ENCODE measurements around the gene SSC5D. TPM values are rescaled to one million over a fixed set of nuclear protein-coding genes. Genes with fewer than 3 reads are reported as not detected.

SSC5D gene
- total and polyA plus RNA-seq, 2 experiments from 2014 or later = 0.23 to 0.69 TPM

- H3K9me2 ChIP-seq (ENCODE audit: insufficient read depth) = peaks cover 5% of the 10 kb centered on the region; the same call in 1 of the 2 replicates
- Mint-ChIP-seq H3K9me3 (peaks cover 6% of the 10 kb centered on the region), H3K4me1 (peaks cover 25% of the 10 kb centered on the region), H3K4me3 (no peak overlapping the region), H3K27me3 (ENCODE audit: insufficient read depth, low read depth, poor library complexity) (peaks cover 17% of the 10 kb centered on the region), H3K27ac (no peak overlapping the region), H3K36me3 (ENCODE audit: low read depth) (no peaks in the 10 kb centered on the region; the same call in 2 of the 3 replicates)
- no peaks in the 10 kb centered on the region for H3K36me3 ChIP-seq (ENCODE audit: insufficient read depth)
- no peak overlapping the region for H2AFZ ChIP-seq
- H3K4me3 ChIP-seq = no peak overlapping the region
- no peaks in the 10 kb centered on the region for H4K20me1 ChIP-seq (replicated peaks; ENCODE audit: insufficient read depth)
- TF ChIP-seq REST (IDR thresholded peaks at IDR 0.05; ENCODE audit: unreplicated experiment) (no peak), STAT1 (IDR thresholded peaks at IDR 0.05; ENCODE audit: unreplicated experiment) (no peak)
- ATAC-seq = no peak
- no peaks in the 10 kb centered on the region for H3K4me1 ChIP-seq (ENCODE audit: insufficient read depth)
- no peak overlapping the region for H3K27ac ChIP-seq (ENCODE audit: low read depth)
- H3K79me2 ChIP-seq (replicated peaks; ENCODE audit: insufficient read depth) = no peaks in the 10 kb centered on the region
- 0 out of 2 replicates have a peak, but pooled peaks cover 7% of the 10 kb centered on the region for H3F3A ChIP-seq (replicated peaks; ENCODE audit: low read depth)
- H3K27me3 ChIP-seq (ENCODE audit: insufficient read depth) = no peaks in the 10 kb centered on the region
- DNase-seq (ENCODE audit: low spot score) = no peak
- H3K4me2 ChIP-seq = no peak overlapping the region
Observed at GRCh38 chr19:55543567-55543966, 55.3 kb downstream of the SSC5D start.

- no peaks in the 10 kb centered on the region for H4K20me1 ChIP-seq (replicated peaks; ENCODE audit: insufficient read depth)
- no peaks in the 10 kb centered on the region for H3K36me3 ChIP-seq (ENCODE audit: insufficient read depth)
- Mint-ChIP-seq H3K9me3 (peaks cover 6% of the 10 kb centered on the region), H3K27ac (no peak overlapping the region), H3K27me3 (ENCODE audit: insufficient read depth, low read depth, poor library complexity) (peaks cover 17% of the 10 kb centered on the region), H3K4me3 (no peak overlapping the region), H3K36me3 (ENCODE audit: low read depth) (no peaks in the 10 kb centered on the region; the same call in 2 of the 3 replicates), H3K4me1 (peaks cover 25% of the 10 kb centered on the region)
- no peak overlapping the region for H3K4me3 ChIP-seq
- H3K79me2 ChIP-seq (replicated peaks; ENCODE audit: insufficient read depth) = no peaks in the 10 kb centered on the region
- no peak overlapping the region for H3K4me2 ChIP-seq
- H3K27me3 ChIP-seq (ENCODE audit: insufficient read depth) = no peaks in the 10 kb centered on the region
- H3K27ac ChIP-seq (ENCODE audit: low read depth) = no peak overlapping the region
- no peak for DNase-seq (ENCODE audit: low spot score)
- no peaks in the 10 kb centered on the region for H3K4me1 ChIP-seq (ENCODE audit: insufficient read depth)
- peaks cover 5% of the 10 kb centered on the region; the same call in 1 of the 2 replicates for H3K9me2 ChIP-seq (ENCODE audit: insufficient read depth)
- no peak for ATAC-seq
- no peak overlapping the region for H2AFZ ChIP-seq
- H3F3A ChIP-seq (replicated peaks; ENCODE audit: low read depth) = 0 out of 2 replicates have a peak, but pooled peaks cover 6% of the 10 kb centered on the region
- TF ChIP-seq ZNF331 (CRISPR knock-in tag; IDR thresholded peaks at IDR 0.05; ENCODE audit: low read depth) = no peak
- no peak for TF ChIP-seq EZH2 (IDR thresholded peaks at IDR 0.05; ENCODE audit: low read depth, unreplicated experiment)
- no peak for TF ChIP-seq STAT1 (IDR thresholded peaks at IDR 0.05; ENCODE audit: unreplicated experiment)
- TF ChIP-seq EZH2phosphoT487 (IDR thresholded peaks at IDR 0.05; ENCODE audit: unreplicated experiment) = no peak
- TF ChIP-seq NANOG (IDR thresholded peaks at IDR 0.05; ENCODE audit: borderline replicate concordance) = no peak
- TF ChIP-seq, protein P1, sequence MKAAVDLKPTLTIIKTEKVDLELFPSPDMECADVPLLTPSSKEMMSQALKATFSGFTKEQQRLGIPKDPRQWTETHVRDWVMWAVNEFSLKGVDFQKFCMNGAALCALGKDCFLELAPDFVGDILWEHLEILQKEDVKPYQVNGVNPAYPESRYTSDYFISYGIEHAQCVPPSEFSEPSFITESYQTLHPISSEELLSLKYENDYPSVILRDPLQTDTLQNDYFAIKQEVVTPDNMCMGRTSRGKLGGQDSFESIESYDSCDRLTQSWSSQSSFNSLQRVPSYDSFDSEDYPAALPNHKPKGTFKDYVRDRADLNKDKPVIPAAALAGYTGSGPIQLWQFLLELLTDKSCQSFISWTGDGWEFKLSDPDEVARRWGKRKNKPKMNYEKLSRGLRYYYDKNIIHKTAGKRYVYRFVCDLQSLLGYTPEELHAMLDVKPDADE (IDR thresholded peaks at IDR 0.05) = no peak
- no peak for TF ChIP-seq REST (IDR thresholded peaks at IDR 0.05; ENCODE audit: unreplicated experiment)
Observed at GRCh38 chr19:55544014-55544413, 55.8 kb downstream of the SSC5D start.
